Measurements from ENCODE around the gene ATXN10.

- TF ChIP-seq CTCF (IDR thresholded peaks at IDR 0.05; ENCODE audit: borderline replicate concordance, extremely low read depth, low read length, poor library complexity, severe bottlenecking) = no peak
- TF ChIP-seq EZH2 (IDR thresholded peaks at IDR 0.05; ENCODE audit: borderline replicate concordance, low read depth, low read length, severe bottlenecking) = no peak
Observed at GRCh38 chr22:45857519-45857918, 185.9 kb downstream of the ATXN10 start.
